Activated CD8-positive, alpha-beta memory T cell treated with anti-CD3 and anti-CD28 coated beads, Interleukin-2, amount 50 U/mL, for 1 hour (primary cell): ENCODE data around the gene MS4A14.
"Not testable (repeated sequence)": the region's sequence is repeated elsewhere in the genome, so short reads cannot be mapped to it uniquely, and the experiment has no call there.

ENCODE experiments used
- DNase-seq: peaks from one replicate; pipeline ENCODE4 v3.0.0-alpha.2; 2020; ENCODE audit errors: extremely low read depth

MS4A14 gene

GRCh38 chr11:60396382-60396781 lies at the start of gene MS4A14:
TSS of gene MS4A14 (plus strand) at chr11:60396459. CDS start at chr11:60396579, 120 bp downstream.
- DNase-seq, result no peak

GRCh38 chr11:60347084-60347797 lies 49.0 kb upstream of the MS4A14 start:
- DNase-seq, result no peak

- no peak for DNase-seq
These were observed 48.1 kb upstream of the MS4A14 start for GRCh38 chr11:60348116-60348515.

DNA sequence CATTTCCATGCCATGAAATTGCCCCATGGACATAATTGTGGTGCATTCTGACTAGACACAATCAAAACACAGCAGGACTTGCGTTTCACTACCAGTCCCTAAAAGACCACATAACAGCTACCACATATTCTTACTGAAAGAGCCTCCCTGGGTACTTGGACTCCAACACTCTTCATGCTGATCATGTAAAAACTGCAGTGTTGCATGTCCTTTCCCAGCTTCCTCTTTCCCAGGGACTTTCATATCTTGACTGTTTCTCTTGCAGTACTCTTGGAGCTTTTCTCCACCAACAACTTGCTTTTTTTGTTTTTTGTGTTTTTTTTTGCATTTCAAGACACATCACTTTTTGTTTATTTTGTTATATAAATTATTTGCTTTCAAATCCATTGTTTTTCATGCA lies 46.3 kb upstream of the MS4A14 start:
- no peak for DNase-seq

DNA sequence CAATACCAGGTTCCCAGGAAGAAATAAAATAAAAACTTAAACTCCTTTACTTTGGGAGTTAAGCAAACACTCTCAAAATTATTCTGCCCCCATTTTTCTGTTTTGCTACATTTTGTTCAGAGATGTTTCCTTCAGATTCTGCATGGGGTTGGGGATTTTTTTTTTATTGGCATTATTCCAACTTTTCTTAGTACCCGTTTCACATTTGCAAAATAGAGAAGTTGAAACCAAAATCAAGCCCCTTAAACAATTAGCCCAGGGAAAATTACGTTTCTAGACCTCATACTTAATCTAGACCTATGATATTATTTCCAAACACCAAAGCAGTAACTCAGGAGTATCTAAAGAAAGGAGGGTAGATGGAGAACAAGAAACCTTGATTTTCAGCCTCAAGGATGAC lies 38.5 kb upstream of the MS4A14 start:
- no peak for DNase-seq

DNA sequence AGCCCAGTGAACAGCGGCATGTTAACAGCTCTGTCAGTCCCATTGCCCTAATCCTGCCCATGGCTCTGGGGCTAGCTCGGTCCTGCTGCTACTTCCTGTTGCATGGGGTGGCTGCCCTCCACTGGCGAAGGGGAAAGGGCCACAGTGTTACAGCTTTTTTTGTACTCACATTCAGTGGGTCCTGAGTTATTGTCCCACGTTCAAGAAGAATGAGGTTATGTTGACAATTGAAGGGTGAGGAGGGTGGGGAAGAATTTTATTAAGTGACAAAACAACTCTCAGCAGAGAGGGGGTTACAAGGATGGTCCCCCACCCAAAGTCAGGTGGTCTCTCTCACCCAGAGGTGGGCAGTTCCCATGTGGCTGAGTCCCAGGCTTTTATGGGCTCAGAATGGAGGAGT lies 35.6 kb upstream of the MS4A14 start:
- DNase-seq, result no peak

DNA sequence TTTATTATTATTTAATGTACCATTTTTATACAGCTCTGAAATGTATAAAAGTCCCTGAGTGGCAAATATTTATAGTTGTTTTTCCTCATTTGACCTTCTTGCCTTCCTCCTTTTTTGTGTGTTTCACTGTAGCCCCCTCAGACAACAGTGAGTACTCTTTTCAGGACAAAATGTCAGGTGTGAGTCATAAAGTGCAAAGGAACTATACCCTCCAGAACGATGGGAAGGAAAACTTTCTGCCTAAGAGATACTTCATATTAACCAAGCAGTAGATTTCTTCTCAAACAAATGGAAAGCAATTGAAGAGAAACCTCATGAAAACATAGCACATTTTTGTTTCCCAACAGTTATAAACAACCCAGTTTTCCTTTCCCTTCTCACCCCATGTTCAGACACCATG lies 34.0 kb upstream of the MS4A14 start:
- no peak for DNase-seq

DNA sequence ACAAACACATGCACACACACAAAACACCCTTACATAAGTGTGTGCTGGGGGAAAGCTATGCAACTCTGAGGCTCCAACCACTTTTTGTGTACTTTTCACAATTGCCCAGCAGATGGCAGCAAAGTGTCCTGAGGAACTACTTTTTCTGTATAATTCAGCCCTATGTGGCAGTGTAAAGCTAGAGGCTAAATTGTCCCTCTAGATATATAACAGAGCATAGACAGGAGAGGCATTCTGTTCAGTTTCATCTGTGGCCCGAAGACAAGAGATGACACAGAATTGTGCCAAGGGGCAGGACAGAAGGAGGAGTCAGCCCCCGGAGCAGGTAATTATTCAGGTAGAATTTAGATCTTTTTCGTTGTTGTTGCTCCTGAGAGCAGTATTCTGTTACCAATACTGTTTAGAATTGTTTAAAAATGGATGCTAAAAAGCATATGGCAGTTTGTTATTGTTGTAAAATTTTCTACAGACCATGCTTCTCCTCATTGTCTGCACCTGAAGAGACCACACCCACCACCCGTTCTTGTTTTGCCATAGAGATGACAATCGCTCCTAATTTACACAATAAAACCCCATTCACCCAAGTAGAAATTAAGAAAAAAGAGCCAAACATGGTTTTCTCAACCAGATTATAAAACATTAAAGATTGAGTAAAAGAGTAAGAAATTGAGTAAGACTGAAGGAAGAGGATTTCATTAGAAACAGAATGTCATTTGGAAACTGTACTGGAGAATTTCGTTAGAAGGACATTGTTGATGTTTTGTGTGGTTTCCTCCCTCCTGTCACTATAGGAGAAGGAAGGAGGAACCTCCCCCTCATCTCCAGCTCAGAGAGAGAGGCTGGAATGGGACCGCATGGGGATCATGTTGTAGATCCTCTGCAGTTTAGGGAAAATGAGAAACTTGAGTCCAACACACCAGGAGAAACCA lies 32.5 kb upstream of the MS4A14 start:
- peak; percentile 5 for DNase-seq

DNA sequence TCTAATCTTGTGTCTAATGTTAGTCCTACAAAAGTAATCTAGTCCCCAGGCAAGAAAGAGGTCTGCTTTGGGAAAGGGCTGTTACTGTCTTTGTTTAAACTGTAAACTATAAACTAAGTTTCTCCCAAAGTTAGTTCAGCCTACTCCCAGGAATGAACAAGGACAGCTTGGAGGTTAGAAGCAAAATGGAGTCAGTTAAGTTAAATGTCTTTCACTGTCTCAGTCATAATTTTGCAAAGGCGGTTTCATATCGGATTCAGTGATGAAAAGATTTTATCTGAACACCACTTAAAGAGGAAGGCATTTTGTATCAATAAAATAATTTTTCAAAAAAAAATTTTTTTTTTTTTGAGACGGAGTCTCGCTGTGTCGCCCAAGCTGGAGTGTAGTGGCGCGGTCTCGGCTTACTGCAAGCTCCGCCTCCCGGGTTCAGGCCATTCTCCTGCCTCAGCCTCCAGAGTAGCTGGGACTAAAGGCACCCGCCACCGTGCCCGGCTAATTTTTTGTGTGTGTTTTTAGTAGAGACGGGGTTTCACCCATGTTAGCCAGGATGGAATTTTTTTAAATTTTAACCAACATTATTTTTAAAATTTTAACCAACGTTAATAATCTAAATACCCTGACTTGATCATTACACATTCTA lies 29.9 kb upstream of the MS4A14 start:
- DNase-seq, result not testable (repeated sequence)

DNA sequence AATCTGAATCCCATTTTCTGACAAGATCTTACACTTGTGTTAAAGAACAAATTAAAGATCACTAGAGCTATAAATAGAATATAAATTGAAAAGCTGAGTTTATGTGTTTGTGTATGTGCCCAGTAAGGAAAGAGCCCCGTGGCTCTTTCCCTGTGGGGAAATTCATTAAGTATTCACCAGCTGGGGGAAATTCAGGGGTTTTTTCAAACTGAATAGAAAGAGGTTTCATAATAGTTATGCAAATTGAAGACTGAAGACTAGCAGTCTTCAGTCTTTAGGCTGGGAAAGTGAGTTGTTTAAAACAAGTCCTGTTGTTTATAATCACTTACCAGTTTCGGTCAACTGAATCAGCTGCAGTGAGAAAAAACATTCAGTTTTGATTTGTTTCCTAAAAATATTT lies 29.2 kb upstream of the MS4A14 start:
- DNase-seq, result no peak

DNA sequence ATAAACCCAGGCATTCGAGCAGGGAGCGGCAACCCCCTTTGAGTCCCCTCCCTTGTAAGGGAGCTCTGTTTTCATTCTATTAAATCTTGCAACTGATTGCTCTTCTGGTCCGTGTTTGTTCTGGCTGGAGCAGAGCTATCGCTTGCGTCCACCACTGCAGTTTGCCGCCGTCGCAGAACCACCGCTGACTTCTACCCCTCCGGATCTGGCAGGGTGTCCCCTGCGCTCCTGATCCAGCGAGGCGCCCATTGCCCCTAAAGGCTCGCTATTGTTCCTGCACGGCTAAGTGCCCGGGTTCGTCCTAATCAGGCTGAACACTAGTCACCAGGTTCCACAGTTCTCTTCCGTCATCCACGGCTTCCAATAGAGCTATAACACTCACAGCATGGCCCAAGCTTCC lies 28.4 kb upstream of the MS4A14 start:
- no peak for DNase-seq

DNA sequence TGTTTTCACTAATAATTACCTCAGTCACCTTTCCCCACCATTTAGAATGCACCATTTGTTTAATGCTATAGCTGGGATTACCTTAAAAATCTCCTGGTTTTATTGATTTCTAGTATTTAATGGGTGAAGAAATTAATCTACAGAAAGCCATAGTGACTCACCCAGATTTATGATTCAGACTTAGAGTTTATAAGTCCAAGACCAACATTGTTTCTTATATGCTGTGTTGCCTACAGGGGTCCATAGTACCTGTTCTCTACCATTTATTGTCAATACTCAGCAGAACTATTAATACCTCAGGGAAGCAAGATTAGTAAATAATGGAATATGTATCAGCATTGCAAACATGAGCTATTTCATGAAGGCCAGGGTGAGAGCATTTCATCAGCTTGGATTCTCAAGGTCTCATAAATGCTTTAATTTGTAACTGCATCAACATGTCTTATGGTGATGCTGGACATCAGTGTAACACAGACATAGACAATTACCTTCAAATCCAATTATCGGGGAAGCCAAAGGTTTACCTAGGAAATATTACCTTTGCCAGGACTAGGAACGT lies 25.9 kb upstream of the MS4A14 start:
- no peak for DNase-seq

GRCh38 chr11:60370811-60371298 lies 25.4 kb upstream of the MS4A14 start:
- no peak for DNase-seq

- no peak for DNase-seq
These were observed 24.9 kb upstream of the MS4A14 start for GRCh38 chr11:60371386-60371785.

GRCh38 chr11:60371854-60372253 lies 24.4 kb upstream of the MS4A14 start:
- no peak for DNase-seq

- DNase-seq, result no peak
These were observed 23.5 kb upstream of the MS4A14 start for GRCh38 chr11:60372767-60373166.

GRCh38 chr11:60375316-60375715 lies 20.9 kb upstream of the MS4A14 start:
- DNase-seq, result no peak

- no peak for DNase-seq
These were observed 19.7 kb upstream of the MS4A14 start for GRCh38 chr11:60376601-60377000.

DNA sequence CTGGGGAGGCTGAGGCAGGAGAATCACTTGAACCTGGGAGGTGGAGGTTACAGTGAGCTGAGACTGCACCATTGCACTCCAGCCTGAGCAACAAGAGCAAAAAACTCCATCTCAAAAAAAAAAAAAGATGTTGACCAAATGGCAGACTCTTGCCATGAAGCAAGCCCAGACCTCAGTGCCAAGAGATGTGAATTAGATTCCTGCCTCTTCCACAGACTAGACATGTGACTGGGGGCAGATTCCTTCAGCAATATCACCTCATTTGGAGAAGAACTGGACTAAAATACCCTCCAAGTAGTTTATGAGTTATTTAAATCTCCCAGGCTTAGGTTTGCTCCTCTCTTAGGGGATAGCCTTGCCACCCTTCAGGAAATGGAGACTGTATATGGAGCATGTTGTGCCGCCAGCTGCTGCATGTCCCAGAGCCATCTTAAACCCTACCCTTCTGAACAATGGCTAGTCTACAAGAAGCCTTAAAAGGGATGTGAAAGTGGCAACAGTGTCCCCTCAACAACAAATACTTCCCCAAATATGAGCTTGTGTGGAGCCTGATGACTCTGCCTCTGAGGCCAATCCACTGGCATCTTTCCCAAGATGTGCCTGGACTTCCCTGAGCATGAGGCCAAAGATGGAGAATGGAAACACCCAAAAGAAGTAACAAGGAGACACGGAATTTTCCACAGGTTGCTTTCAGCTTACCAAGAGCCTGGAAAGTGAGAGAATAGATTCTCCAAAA lies 18.7 kb upstream of the MS4A14 start:
- no peak for DNase-seq

GRCh38 chr11:60378354-60378753 lies 17.9 kb upstream of the MS4A14 start, which contains the start of gene MS4A7:
TSS of gene MS4A7 (plus strand) at chr11:60378532. CDS start at chr11:60383142, 4,610 bp downstream.
- no peak for DNase-seq

DNA sequence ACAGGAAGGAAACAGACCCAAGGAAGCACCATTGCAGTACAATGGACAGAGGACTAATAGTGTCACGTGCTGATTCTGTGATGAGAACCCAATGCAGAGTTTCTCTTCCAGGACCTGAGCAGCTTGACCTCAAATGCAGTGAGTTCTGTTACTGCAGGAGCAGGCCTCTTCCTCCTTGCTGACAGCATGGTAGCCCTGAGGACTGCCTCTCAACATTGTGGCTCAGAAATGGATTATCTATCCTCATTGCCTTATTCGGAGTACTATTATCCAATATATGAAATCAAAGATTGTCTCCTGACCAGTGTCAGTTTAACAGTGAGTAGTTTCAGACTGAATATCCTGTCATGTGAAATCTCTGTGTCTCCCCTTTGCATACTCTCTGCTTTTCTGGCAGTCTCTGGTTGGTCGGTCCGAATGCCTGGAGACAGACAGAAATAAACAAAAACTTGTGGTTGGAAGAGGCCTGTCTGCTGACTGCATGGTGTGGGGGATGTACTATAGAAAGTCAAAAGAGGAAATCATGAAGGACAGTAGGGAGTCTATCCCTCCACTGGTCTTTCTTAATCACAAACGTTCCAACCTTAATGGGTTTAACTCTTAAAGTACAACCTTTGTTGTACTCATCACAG lies 6.9 kb upstream of the MS4A14 start:
- no peak for DNase-seq
